HCT116 (cell line): ENCODE measurements around the gene PYGO1. TPM values are rescaled to one million over a fixed set of nuclear protein-coding genes. Genes with fewer than 3 reads are reported as not detected.

Experiments
- ATAC-seq: fragments of 200-7000 bp; cut with Tn5 transposase; 2 replicates; pipeline ENCODE4 v1.9.1; 2020; ENCODE audit warnings: mild to moderate bottlenecking, moderate library complexity
- BruUV-seq: library from RNA; stranded (reverse); fragments of 400-500 nt; replicated peaks from 2 replicates; lab custom pipeline; 2021; lab: Mats Ljungman, UMichigan
- CTCF ChIA-PET: fragments of 300-600 bp; sonication (Branson Sonifier 250); formaldehyde crosslinking; loops from one replicate; lab custom pipeline; 2021; ENCODE audit warnings: antibody characterized with exemption; lab: Charles Lee
- POLR2A ChIA-PET: fragments of 300-600, 350-600 bp; sonication (Branson Sonifier 250); formaldehyde crosslinking; loops from one replicate; lab custom pipeline; 2021; ENCODE audit warnings: antibody characterized with exemption; lab: Charles Lee
- RAD21 ChIA-PET, 2 experiments: fragments of 300-600 bp; sonication (Branson Sonifier 250); formaldehyde crosslinking; loops; one replicate each; lab custom pipeline; 2023; ENCODE audit warnings: low total read pairs in 2 of 2; ENCODE audit not compliant: uncharacterized antibody in 2 of 2, unreplicated experiment in 2 of 2, low non-redundant PET in 1 of 2; lab: Charles Lee
- DNase-seq: peaks from one replicate; pipeline ENCODE4 v3.0.0-alpha.2; 2010; ENCODE audit warnings: low read depth, low spot score
- H2AFZ ChIP-seq: fragments of 200-600 bp; shearing (Covaris generic), sonication (generic); 2 replicates; pipeline ENCODE4 v1.6.1; 2017; ENCODE audit warnings: low read depth, mixed run types, mixed read lengths, antibody characterized with exemption, low read length; ENCODE audit not compliant: poor library complexity, severe bottlenecking
- H3K27ac ChIP-seq: 2 replicates; pipeline ENCODE4 v1.5.1; 2012; ENCODE audit warnings: low read depth, low read length
- H3K27me3 ChIP-seq: fragments of 200-600 bp; sonication (generic); 2 replicates; pipeline ENCODE4 v1.6.1; 2016; ENCODE audit warnings: mixed run types, low read length, mixed read lengths; ENCODE audit not compliant: insufficient read depth
- H3K36me3 ChIP-seq, 2 experiments: fragments of 200-500 bp in 1 of 2; fragments of 200-600 bp in 1 of 2; sonication (Bioruptor generic) in 1 of 2; sonication (generic) in 1 of 2; 2 replicates each; pipeline versions ENCODE4 v1.5.1 to v1.6.1; 2014 to 2016; ENCODE audit warnings: low read length in 2 of 2, inconsistent platforms in 1 of 2, mixed read lengths in 1 of 2, mixed run types in 1 of 2; ENCODE audit not compliant: insufficient read depth in 2 of 2, control insufficient read depth in 1 of 2
- H3K4me1 ChIP-seq, 2 experiments: fragments of 200-600 bp in 1 of 2; sonication (generic) in 1 of 2; 2 replicates each; pipeline versions ENCODE4 v1.5.1 to v1.6.1; 2012 to 2017; ENCODE audit warnings: low read length in 2 of 2, inconsistent platforms in 1 of 2, mild to moderate bottlenecking in 1 of 2, mixed read lengths in 1 of 2, mixed run types in 1 of 2, moderate library complexity in 1 of 2; ENCODE audit not compliant: insufficient read depth in 2 of 2, control insufficient read depth in 1 of 2
- H3K4me2 ChIP-seq: fragments of 200-600 bp; sonication (generic); 2 replicates; pipeline ENCODE4 v1.6.1; 2017; ENCODE audit warnings: mixed run types, low read length, mixed read lengths
- H3K4me3 ChIP-seq, 2 experiments: fragments of 200-600 bp in 1 of 2; sonication (generic) in 1 of 2; replicated peaks in 1 of 2; 2 replicates each; pipeline ENCODE4 v1.5.1; 2011 to 2016; ENCODE audit warnings: low read length in 2 of 2, control low read depth in 1 of 2, low read depth in 1 of 2, mild to moderate bottlenecking in 1 of 2, mixed read lengths in 1 of 2, mixed run types in 1 of 2
- H3K79me2 ChIP-seq: fragments of 200-600 bp; sonication (generic); 2 replicates; pipeline ENCODE4 v1.6.1; 2017; ENCODE audit warnings: mild to moderate bottlenecking, mixed run types, low read length, moderate library complexity, mixed read lengths; ENCODE audit not compliant: insufficient read depth
- H3K9ac ChIP-seq: fragments of 200-600 bp; sonication (generic); 2 replicates; pipeline ENCODE4 v1.6.1; 2016; ENCODE audit warnings: low read length, mixed read lengths
- H3K9me2 ChIP-seq: fragments of 200-600 bp; sonication (generic), shearing (Covaris generic); 2 replicates; pipeline ENCODE4 v1.6.1; 2017; ENCODE audit warnings: mixed run types, mild to moderate bottlenecking, moderate library complexity; ENCODE audit not compliant: insufficient read depth
- H3K9me3 ChIP-seq, 2 experiments: fragments of 200-500 bp in 1 of 2; fragments of 200-600 bp in 1 of 2; sonication (Bioruptor generic) in 1 of 2; sonication (generic) in 1 of 2; 2 replicates each; pipeline ENCODE4 v1.6.1; 2014 to 2017; ENCODE audit warnings: low read length in 2 of 2, mixed read lengths in 2 of 2, inconsistent platforms in 1 of 2, low read depth in 1 of 2, mild to moderate bottlenecking in 1 of 2, mixed run types in 1 of 2, moderate library complexity in 1 of 2; ENCODE audit not compliant: control insufficient read depth in 1 of 2, insufficient read depth in 1 of 2
- H4K20me1 ChIP-seq: fragments of 200-600 bp; sonication (generic), shearing (Covaris generic); 2 replicates; pipeline ENCODE4 v1.6.1; 2017; ENCODE audit warnings: mixed run types, mild to moderate bottlenecking, moderate library complexity; ENCODE audit not compliant: insufficient read depth
- ATF3 ChIP-seq: IDR thresholded peaks from 2 replicates; pipeline ENCODE4 v1.6.1; 2012
- CBX3 ChIP-seq: IDR thresholded peaks from 2 replicates; pipeline ENCODE4 v1.6.1; 2012; ENCODE audit warnings: low read depth
- CEBPB ChIP-seq: IDR thresholded peaks from 2 replicates; pipeline ENCODE4 v1.6.1; 2012; ENCODE audit warnings: low read depth
- EGR1 ChIP-seq: IDR thresholded peaks from 2 replicates; pipeline ENCODE4 v1.6.1; 2012; ENCODE audit warnings: low read depth
- ELF1 ChIP-seq: IDR thresholded peaks from 2 replicates; pipeline ENCODE4 v1.6.1; 2012; ENCODE audit warnings: low read depth, borderline replicate concordance
- EZH2 ChIP-seq: fragments of 200-600 bp; sonication (generic); IDR thresholded peaks from 2 replicates; pipeline ENCODE4 v1.6.1; 2017; ENCODE audit warnings: antibody characterized with exemption, mixed run types
- FOSL1 ChIP-seq: IDR thresholded peaks from 2 replicates; pipeline ENCODE4 v1.6.1; 2012; ENCODE audit warnings: low read depth
- JUND ChIP-seq: IDR thresholded peaks from 2 replicates; pipeline ENCODE4 v1.6.1; 2012
- POLR2A ChIP-seq: IDR thresholded peaks from 2 replicates; pipeline ENCODE4 v1.7.0; 2011; ENCODE audit warnings: borderline replicate concordance; ENCODE audit not compliant: insufficient read depth, insufficient read length; ENCODE audit errors: extremely low read depth
- POLR2AphosphoS5 ChIP-seq: IDR thresholded peaks from 2 replicates; pipeline ENCODE4 v1.6.1; 2011; ENCODE audit warnings: mild to moderate bottlenecking, low read depth, low read length, moderate library complexity
- REST ChIP-seq: IDR thresholded peaks from 2 replicates; pipeline ENCODE4 v1.6.1; 2012; ENCODE audit warnings: low read depth
- SIN3A ChIP-seq: IDR thresholded peaks from 2 replicates; pipeline ENCODE4 v1.6.1; 2012; ENCODE audit warnings: low read depth
- SP1 ChIP-seq: IDR thresholded peaks from 2 replicates; pipeline ENCODE4 v1.6.1; 2012; ENCODE audit warnings: low read depth
- SRF ChIP-seq: IDR thresholded peaks from 2 replicates; pipeline ENCODE4 v1.6.1; 2012; ENCODE audit warnings: low read depth
- TCF7L2 ChIP-seq: IDR thresholded peaks from 2 replicates; pipeline ENCODE4 v1.7.0; 2011; ENCODE audit warnings: borderline replicate concordance, inconsistent platforms; ENCODE audit not compliant: insufficient read depth, insufficient read length; ENCODE audit errors: extremely low read depth
- YY1 ChIP-seq: IDR thresholded peaks from 2 replicates; pipeline ENCODE4 v1.6.1; 2011; ENCODE audit warnings: low read length, low read depth, moderate library complexity, mild to moderate bottlenecking; ENCODE audit not compliant: insufficient replicate concordance; ENCODE audit errors: extremely low read depth
- ZFX ChIP-seq: fragments of 450-650 bp; IDR thresholded peaks from 2 replicates; pipeline ENCODE4 v1.6.1; 2017
- ZNF274 ChIP-seq: fragments of 200-500 bp; sonication (Bioruptor generic); IDR thresholded peaks from 2 replicates; pipeline ENCODE4 v1.6.1; 2014; ENCODE audit warnings: mild to moderate bottlenecking, low read depth, low read length, inconsistent platforms
- intact Hi-C: fragments of 100-400 bp; cut with micrococcal nuclease; formaldehyde crosslinking; loops from 2 replicates; pipeline ENCODE4 v1.10.0; 2022
- total RNA-seq: library from RNA; stranded (reverse); gene quantifications from one replicate; pipeline ENCODE4 v1.2.1, GENCODE V29; 2021; ENCODE audit not compliant: unreplicated experiment
- TF ChIP-seq, protein P1 (sequence below): IDR thresholded peaks from 2 replicates; pipeline ENCODE4 v1.6.1; 2012
- TF ChIP-seq, protein P2 (sequence below): IDR thresholded peaks from 2 replicates; pipeline ENCODE4 v1.6.1; 2011; ENCODE audit warnings: mild to moderate bottlenecking, low read length, moderate library complexity; ENCODE audit not compliant: insufficient replicate concordance; ENCODE audit errors: extremely low read depth

The PYGO1 gene
- total RNA-seq, 1 experiment from 2014 or later: 0.34 TPM

GRCh38 chr15:55513152-55513551 is 75.0 kb downstream of the PYGO1 start (continued):
- TF ChIP-seq REST (no peak), FOSL1 (no peak), ELF1 (no peak), EZH2 (no peak), YY1 (no peak), POLR2A (no peak), SRF (no peak), CEBPB (no peak), POLR2AphosphoS5 (no peak), TCF7L2 (no peak), ATF3 (no peak)
- TF ChIP-seq, protein P1, sequence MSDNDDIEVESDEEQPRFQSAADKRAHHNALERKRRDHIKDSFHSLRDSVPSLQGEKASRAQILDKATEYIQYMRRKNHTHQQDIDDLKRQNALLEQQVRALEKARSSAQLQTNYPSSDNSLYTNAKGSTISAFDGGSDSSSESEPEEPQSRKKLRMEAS: no peak

DNA sequence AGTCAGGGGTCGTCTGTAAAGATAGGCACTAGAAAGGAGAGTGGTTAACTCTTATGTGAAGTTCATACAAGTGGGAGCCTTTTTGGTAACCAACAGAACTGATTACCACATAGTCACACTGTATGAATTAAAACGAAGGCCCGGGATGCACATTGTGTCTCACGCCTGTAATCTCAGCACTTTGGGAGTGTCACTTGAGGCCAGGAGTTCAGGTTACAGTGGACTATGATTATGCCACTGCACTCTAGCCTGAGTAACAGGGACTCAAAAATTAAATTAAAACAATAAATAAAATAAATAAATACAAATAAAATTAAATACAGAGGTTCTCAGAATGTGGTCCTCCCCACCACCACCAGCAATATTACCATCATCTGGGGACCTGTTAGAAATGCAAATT is 80.6 kb downstream of the PYGO1 start:
- H3K9me3 ChIP-seq: no peaks in the 10 kb centered on the region
- H3K9ac ChIP-seq: no peak overlapping the region
- CTCF ChIA-PET: interaction anchor here (1.1 kb wide), 1 partner anchor 19 kb away, joined by 3 read pairs; no protein-coding TSS in a partner anchor
- ATAC-seq (no peak), DNase-seq (no peak)
- BruUV-seq: no TSS peak
- H3K4me1 ChIP-seq: no peaks in the 10 kb centered on the region
- H3K36me3 ChIP-seq: no peaks in the 10 kb centered on the region
- intact Hi-C loops: no loop called here
- no peaks in the 10 kb centered on the region for H3K79me2 ChIP-seq
- H4K20me1 ChIP-seq: no peaks in the 10 kb centered on the region
- no peak overlapping the region for H3K27ac ChIP-seq
- H3K27me3 ChIP-seq: no peaks in the 10 kb centered on the region
- no peak overlapping the region for H3K4me2 ChIP-seq
- H3K4me3 ChIP-seq: no peak overlapping the region
- H2AFZ ChIP-seq: no peak overlapping the region
- RAD21 ChIA-PET: no interaction called here
- H3K9me2 ChIP-seq: no peaks in the 10 kb centered on the region
- POLR2A ChIA-PET: no interaction called here
- no peak for TF ChIP-seq ZNF274
- no peak for TF ChIP-seq ZFX
- no peak for TF ChIP-seq JUND
- no peak for TF ChIP-seq ELF1
- TF ChIP-seq SP1: no peak
- TF ChIP-seq FOSL1: no peak
- TF ChIP-seq SIN3A: no peak
- TF ChIP-seq EGR1: no peak
- TF ChIP-seq TCF7L2: no peak
- TF ChIP-seq SRF: no peak
- TF ChIP-seq, protein P2, sequence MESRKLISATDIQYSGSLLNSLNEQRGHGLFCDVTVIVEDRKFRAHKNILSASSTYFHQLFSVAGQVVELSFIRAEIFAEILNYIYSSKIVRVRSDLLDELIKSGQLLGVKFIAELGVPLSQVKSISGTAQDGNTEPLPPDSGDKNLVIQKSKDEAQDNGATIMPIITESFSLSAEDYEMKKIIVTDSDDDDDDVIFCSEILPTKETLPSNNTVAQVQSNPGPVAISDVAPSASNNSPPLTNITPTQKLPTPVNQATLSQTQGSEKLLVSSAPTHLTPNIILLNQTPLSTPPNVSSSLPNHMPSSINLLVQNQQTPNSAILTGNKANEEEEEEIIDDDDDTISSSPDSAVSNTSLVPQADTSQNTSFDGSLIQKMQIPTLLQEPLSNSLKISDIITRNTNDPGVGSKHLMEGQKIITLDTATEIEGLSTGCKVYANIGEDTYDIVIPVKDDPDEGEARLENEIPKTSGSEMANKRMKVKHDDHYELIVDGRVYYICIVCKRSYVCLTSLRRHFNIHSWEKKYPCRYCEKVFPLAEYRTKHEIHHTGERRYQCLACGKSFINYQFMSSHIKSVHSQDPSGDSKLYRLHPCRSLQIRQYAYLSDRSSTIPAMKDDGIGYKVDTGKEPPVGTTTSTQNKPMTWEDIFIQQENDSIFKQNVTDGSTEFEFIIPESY: no peak
- TF ChIP-seq POLR2A: no peak
- TF ChIP-seq ATF3: no peak
- no peak for TF ChIP-seq CEBPB
- TF ChIP-seq, protein P1: no peak
- no peak for TF ChIP-seq CBX3
